GM12873 (cell line): ENCODE results near the gene HIF3A.

Experiments
- CTCF ChIP-seq: IDR thresholded peaks from 2 replicates; pipeline ENCODE4 v1.5.1; 2012; ENCODE audit warnings: low read depth, mild to moderate bottlenecking, moderate library complexity, low read length, control low read depth; ENCODE audit not compliant: insufficient read depth; ENCODE audit errors: missing control alignments

HIF3A gene

GRCh38 chr19:46309056-46309455 is 12.2 kb downstream of the HIF3A start:
- no peak for TF ChIP-seq CTCF

- TF ChIP-seq CTCF = no peak
These were observed 14.6 kb downstream of the HIF3A start for GRCh38 chr19:46311444-46311843.

- no peak for TF ChIP-seq CTCF
These were observed 20.5 kb downstream of the HIF3A start for GRCh38 chr19:46317339-46317738.

GRCh38 chr19:46319613-46320012 is 22.8 kb downstream of the HIF3A start:
- TF ChIP-seq CTCF = no peak

GRCh38 chr19:46320559-46320958 is 23.7 kb downstream of the HIF3A start:
- TF ChIP-seq CTCF = no peak

- TF ChIP-seq CTCF = no peak
These were observed 24.8 kb downstream of the HIF3A start for GRCh38 chr19:46321653-46322052.

- TF ChIP-seq CTCF = no peak
These were observed 27.4 kb downstream of the HIF3A start for GRCh38 chr19:46324277-46324676.
